ENCODE data around the gene PDE8B.

DNA sequence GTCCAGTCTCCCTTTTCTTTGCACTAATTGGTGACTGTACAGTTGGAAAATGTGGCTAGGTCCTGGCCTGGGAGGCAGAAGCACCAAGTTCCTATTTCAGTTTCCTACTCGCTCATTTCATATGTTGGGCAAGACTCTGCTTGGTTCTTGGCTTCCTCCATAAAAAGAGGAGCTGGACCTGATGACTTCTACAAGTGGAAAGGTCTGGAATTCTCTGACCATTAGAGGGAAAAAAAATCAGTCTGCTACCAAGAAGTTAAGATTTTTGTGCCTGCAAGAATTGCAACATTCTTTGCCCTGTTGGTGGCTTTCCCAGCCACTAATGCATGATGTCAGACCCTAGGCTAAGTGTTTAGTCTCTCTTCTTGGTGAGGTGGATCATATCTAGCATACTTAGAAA lies 190.2 kb downstream of the PDE8B start:
- TF ChIP-seq CTCF (IDR thresholded peaks at IDR 0.05 in 4 of 5, conservative IDR thresholded peaks at IDR 0.05 in 1 of 5), result no peak
- no peak for TF ChIP-seq POLR2A (IDR thresholded peaks at IDR 0.05)

Measured in gastrocnemius medialis (tissue), 4 donors.